Fibroblast of lung (primary cell): ENCODE results near the gene LRMDA. TPM values are rescaled to one million over a fixed set of nuclear protein-coding genes. Genes with fewer than 3 reads are reported as not detected.
A peak's percentile ranks its signal among the peaks of the same experiment; 100 is the strongest.

Experiments used
- DNase-seq, 2 donors: peaks; one replicate each; pipeline versions ENCODE4 v3.0.0 to v3.0.0-alpha.2; 2010; ENCODE audit warnings: low read depth in 2 of 2
- H2AFZ ChIP-seq: 2 replicates; pipeline ENCODE4 v1.5.1; 2012; ENCODE audit warnings: low read length, control low read depth, inconsistent platforms
- H3K27ac ChIP-seq: 2 replicates; pipeline ENCODE4 v1.5.1; 2011; ENCODE audit warnings: low read length, control low read depth; ENCODE audit not compliant: insufficient read depth
- H3K27me3 ChIP-seq: 2 replicates; pipeline ENCODE4 v1.5.1; 2011; ENCODE audit warnings: mild to moderate bottlenecking, low read length; ENCODE audit not compliant: control insufficient read depth, insufficient read depth
- H3K36me3 ChIP-seq: 2 replicates; pipeline ENCODE4 v1.5.1; 2011; ENCODE audit warnings: low read length; ENCODE audit not compliant: control insufficient read depth, insufficient read depth
- H3K4me1 ChIP-seq: 2 replicates; pipeline ENCODE4 v1.5.1; 2011; ENCODE audit warnings: low read length; ENCODE audit not compliant: control insufficient read depth, insufficient read depth; ENCODE audit errors: extremely low read depth
- H3K4me2 ChIP-seq: 2 replicates; pipeline ENCODE4 v1.5.1; 2011; ENCODE audit warnings: low read length, control low read depth; ENCODE audit not compliant: insufficient read depth; ENCODE audit errors: extremely low read depth
- H3K4me3 ChIP-seq, 4 experiments: fragments of 200-600 bp in 1 of 4; sonication (generic) in 1 of 4; replicated peaks in 1 of 4; 2 replicates each; pipeline ENCODE4 v1.5.1; 2011 to 2016; ENCODE audit warnings: low read length in 4 of 4, low read depth in 3 of 4, mild to moderate bottlenecking in 3 of 4, control low read depth in 2 of 4, inconsistent platforms in 1 of 4, mixed read lengths in 1 of 4; ENCODE audit not compliant: insufficient read depth in 1 of 4; ENCODE audit errors: control extremely low read depth in 1 of 4
- H3K79me2 ChIP-seq: 2 replicates; pipeline ENCODE4 v1.5.1; 2012; ENCODE audit warnings: mild to moderate bottlenecking, low read length, inconsistent platforms; ENCODE audit not compliant: control insufficient read depth, insufficient read depth
- H3K9ac ChIP-seq: 2 replicates; pipeline ENCODE4 v1.5.1; 2011; ENCODE audit warnings: mild to moderate bottlenecking, low read length, control low read depth; ENCODE audit not compliant: insufficient read depth
- H3K9me3 ChIP-seq: 2 replicates; pipeline ENCODE4 v1.5.1; 2012; ENCODE audit warnings: low read depth, low read length; ENCODE audit not compliant: control insufficient read depth, insufficient read depth
- H4K20me1 ChIP-seq: 2 replicates; pipeline ENCODE4 v1.5.1; 2011; ENCODE audit warnings: low read length; ENCODE audit not compliant: control insufficient read depth, insufficient read depth; ENCODE audit errors: extremely low read depth
- CTCF ChIP-seq, 2 donors: IDR thresholded peaks in 1 of 2; conservative IDR thresholded peaks in 1 of 2; 1 replicate in 1 of 2; 2 replicates in 1 of 2; pipeline ENCODE4 v1.5.1; 2011 to 2012; ENCODE audit warnings: low read length in 2 of 2, control low read depth in 1 of 2, inconsistent platforms in 1 of 2, low read depth in 1 of 2, mild to moderate bottlenecking in 1 of 2
- EZH2 ChIP-seq: IDR thresholded peaks from 2 replicates; pipeline ENCODE4 v1.5.1; 2012; ENCODE audit warnings: low read length, control low read depth, mild to moderate bottlenecking; ENCODE audit errors: missing control alignments
- polyA plus RNA-seq, 2 donors: library from polyadenylated mRNA; depleted of rRNA in 1 of 2; stranded (reverse) in 1 of 2; unstranded in 1 of 2; fragments of >200 nt; gene quantifications; 2 replicates each; pipeline ENCODE4 v1.2.1, GENCODE V29; 2011 to 2012; ENCODE audit warnings: missing spikeins in 1 of 2
- total RNA-seq: library from RNA; depleted of rRNA; stranded (reverse); fragments of >200 nt; gene quantifications from 2 replicates; pipeline ENCODE4 v1.2.1, GENCODE V29; 2014

Gene LRMDA
- total and polyA plus RNA-seq, 2 donors (not counting 1 experiment from before 2014, with no cell fraction given) = 1.7 to 2.0 TPM

GRCh38 chr10:75544993-75545706 is 113.7 kb downstream of the LRMDA start:
- no peak overlapping the region for H3K9ac ChIP-seq
- no peaks in the 10 kb centered on the region for H3K36me3 ChIP-seq
- no peaks in the 10 kb centered on the region for H3K4me1 ChIP-seq
- no peak overlapping the region for H3K4me2 ChIP-seq
- H4K20me1 ChIP-seq = no peaks in the 10 kb centered on the region
- TF ChIP-seq EZH2 = no peak
- no peak for TF ChIP-seq CTCF (conservative IDR thresholded peaks at IDR 0.05 in 1 of 2, IDR thresholded peaks at IDR 0.05 in 1 of 2; ENCODE audit: low read depth in 1 of 2, low read length in 2 of 2)
- H3K27ac ChIP-seq = no peak overlapping the region
- H3K4me3 ChIP-seq = no peak overlapping the region
- no peaks in the 10 kb centered on the region for H3K9me3 ChIP-seq
- peak in 1 of 2 donors; percentile 81 for DNase-seq
- H3K27me3 ChIP-seq = no peaks in the 10 kb centered on the region
- H3K79me2 ChIP-seq = no peaks in the 10 kb centered on the region
- H2AFZ ChIP-seq = no peak overlapping the region

DNA sequence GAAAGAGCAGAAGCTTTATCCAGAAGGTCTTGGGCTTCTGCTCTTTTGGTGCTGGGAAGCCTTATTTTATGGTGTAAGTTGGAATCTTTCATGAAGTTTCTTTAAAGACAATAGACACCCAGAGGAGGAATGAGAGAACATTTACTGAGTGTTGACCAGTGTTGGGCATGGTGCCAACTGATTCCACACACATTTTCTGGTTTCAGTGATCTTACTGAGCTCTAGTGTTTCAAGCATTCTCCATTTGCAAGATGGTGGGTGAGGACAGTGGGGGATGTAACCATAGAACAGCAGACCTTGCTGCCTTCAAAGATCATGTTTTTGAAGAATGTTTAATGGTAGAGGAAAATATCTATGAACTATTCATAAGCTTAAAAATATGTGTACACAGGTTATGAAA is 114.6 kb downstream of the LRMDA start:
- Histone ChIP-seq H3K9me3 (no peaks in the 10 kb centered on the region), H3K36me3 (no peaks in the 10 kb centered on the region), H3K4me2 (no peak overlapping the region), H2AFZ (no peak overlapping the region), H3K9ac (no peak overlapping the region), H3K4me1 (no peaks in the 10 kb centered on the region), H4K20me1 (no peaks in the 10 kb centered on the region), H3K27me3 (no peaks in the 10 kb centered on the region), H3K79me2 (no peaks in the 10 kb centered on the region), H3K27ac (no peak overlapping the region), H3K4me3 (no peak overlapping the region)
- DNase-seq = no peak
- no peak for TF ChIP-seq CTCF (conservative IDR thresholded peaks at IDR 0.05 in 1 of 2, IDR thresholded peaks at IDR 0.05 in 1 of 2; ENCODE audit: low read depth in 1 of 2, low read length in 2 of 2)
- TF ChIP-seq EZH2 = no peak

GRCh38 chr10:75547391-75548298 is 116.2 kb downstream of the LRMDA start:
- Histone ChIP-seq H3K27me3 (no peaks in the 10 kb centered on the region), H4K20me1 (no peaks in the 10 kb centered on the region), H2AFZ (no peak overlapping the region), H3K79me2 (no peaks in the 10 kb centered on the region), H3K4me1 (no peaks in the 10 kb centered on the region), H3K9ac (no peak overlapping the region), H3K4me3 (no peak overlapping the region), H3K27ac (no peak overlapping the region), H3K9me3 (no peaks in the 10 kb centered on the region), H3K36me3 (no peaks in the 10 kb centered on the region), H3K4me2 (no peak overlapping the region)
- TF ChIP-seq CTCF (conservative IDR thresholded peaks at IDR 0.05 in 1 of 2, IDR thresholded peaks at IDR 0.05 in 1 of 2; ENCODE audit: low read depth in 1 of 2, low read length in 2 of 2) (no peak), EZH2 (no peak)
- peak; percentile 58 to 98 for DNase-seq
